Ectodermal cell (in vitro differentiated cells): Measurements from ENCODE around the gene UGT1A8.

Source experiments
- H3K27ac ChIP-seq: 2 replicates; pipeline ENCODE4 v1.7.0; 2013; ENCODE audit warnings: mild to moderate bottlenecking, low read depth, low read length; ENCODE audit not compliant: insufficient read depth, poor library complexity, severe bottlenecking
- H3K27me3 ChIP-seq: 2 replicates; pipeline ENCODE4 v1.7.0; 2013; ENCODE audit warnings: mild to moderate bottlenecking, low read length; ENCODE audit not compliant: insufficient read depth, control insufficient read depth, poor library complexity, severe bottlenecking
- H3K36me3 ChIP-seq: one replicate; pipeline ENCODE4 v1.7.0; 2013; ENCODE audit warnings: low read length; ENCODE audit not compliant: control insufficient read depth, insufficient read depth
- H3K4me1 ChIP-seq: one replicate; pipeline ENCODE4 v1.7.0; 2013; ENCODE audit warnings: low read length; ENCODE audit not compliant: control insufficient read depth, insufficient read depth
- H3K4me3 ChIP-seq: 2 replicates; pipeline ENCODE4 v1.7.0; 2013; ENCODE audit warnings: low read depth, low read length, control low read depth; ENCODE audit not compliant: insufficient read depth
- H3K9me3 ChIP-seq: 2 replicates; pipeline ENCODE4 v1.7.0; 2013; ENCODE audit warnings: mild to moderate bottlenecking, low read length, moderate library complexity; ENCODE audit not compliant: control insufficient read depth
- WGBS, 2 experiments: methylation state at CpG; one replicate each; pipeline ENCODE4 v1.1.7; 2013; ENCODE audit warnings: missing lambda C conversion rate in 2 of 2; 5-methylcytosine and 5-hydroxymethylcytosine counted together

The UGT1A8 gene

DNA sequence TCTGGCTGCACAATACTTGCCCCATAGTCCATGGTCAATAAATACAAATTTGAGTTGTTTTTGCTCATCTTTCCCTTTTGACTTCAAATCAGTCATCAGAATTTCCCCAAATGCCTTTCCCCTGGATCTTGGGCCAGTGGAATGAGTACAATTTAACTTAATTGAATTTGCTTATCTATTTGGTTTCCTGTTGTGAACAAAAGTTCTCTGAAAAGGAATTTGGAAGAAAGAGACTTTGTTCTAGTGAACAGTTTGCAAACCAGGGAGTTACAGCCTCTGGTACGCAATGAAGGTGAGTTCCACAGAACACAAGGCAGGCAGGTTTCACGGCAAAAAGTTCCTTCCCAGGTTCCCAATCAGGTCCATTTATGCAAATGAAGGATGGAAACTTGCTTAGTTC lies 141.4 kb downstream of the UGT1A8 start:
- WGBS, 2 experiments = 94 to 97% methylated on average over 2 of the region's 2 CpGs
- H3K36me3 ChIP-seq = no peaks in the 10 kb centered on the region
- H3K9me3 ChIP-seq = no peaks in the 10 kb centered on the region
- H3K27me3 ChIP-seq = no peaks in the 10 kb centered on the region
- no peak overlapping the region for H3K27ac ChIP-seq
- H3K4me1 ChIP-seq = no peaks in the 10 kb centered on the region
- H3K4me3 ChIP-seq = no peak overlapping the region

DNA sequence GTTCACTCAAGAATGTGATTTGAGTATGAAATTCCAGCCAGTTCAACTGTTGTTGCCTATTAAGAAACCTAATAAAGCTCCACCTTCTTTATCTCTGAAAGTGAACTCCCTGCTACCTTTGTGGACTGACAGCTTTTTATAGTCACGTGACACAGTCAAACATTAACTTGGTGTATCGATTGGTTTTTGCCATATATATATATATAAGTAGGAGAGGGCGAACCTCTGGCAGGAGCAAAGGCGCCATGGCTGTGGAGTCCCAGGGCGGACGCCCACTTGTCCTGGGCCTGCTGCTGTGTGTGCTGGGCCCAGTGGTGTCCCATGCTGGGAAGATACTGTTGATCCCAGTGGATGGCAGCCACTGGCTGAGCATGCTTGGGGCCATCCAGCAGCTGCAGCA lies 142.6 kb downstream of the UGT1A8 start, which contains the start of gene UGT1A1:
Gene UGT1A1 (plus strand): TSS at position 228 of the 400 bp plus-strand sequence. CDS start 18 bp downstream, at position 246.
- WGBS, 2 experiments = 95 to 97% methylated on average over 4 to 6 of the region's 6 CpGs
- Histone ChIP-seq H3K4me3 (no peak within 1 kb of the TSS), H3K36me3 (no peaks in the 10 kb centered on the region), H3K27me3 (no peaks in the 10 kb centered on the region), H3K27ac (no peak within 1 kb of the TSS), H3K9me3 (no peaks in the 10 kb centered on the region), H3K4me1 (no peaks in the 10 kb centered on the region)

DNA sequence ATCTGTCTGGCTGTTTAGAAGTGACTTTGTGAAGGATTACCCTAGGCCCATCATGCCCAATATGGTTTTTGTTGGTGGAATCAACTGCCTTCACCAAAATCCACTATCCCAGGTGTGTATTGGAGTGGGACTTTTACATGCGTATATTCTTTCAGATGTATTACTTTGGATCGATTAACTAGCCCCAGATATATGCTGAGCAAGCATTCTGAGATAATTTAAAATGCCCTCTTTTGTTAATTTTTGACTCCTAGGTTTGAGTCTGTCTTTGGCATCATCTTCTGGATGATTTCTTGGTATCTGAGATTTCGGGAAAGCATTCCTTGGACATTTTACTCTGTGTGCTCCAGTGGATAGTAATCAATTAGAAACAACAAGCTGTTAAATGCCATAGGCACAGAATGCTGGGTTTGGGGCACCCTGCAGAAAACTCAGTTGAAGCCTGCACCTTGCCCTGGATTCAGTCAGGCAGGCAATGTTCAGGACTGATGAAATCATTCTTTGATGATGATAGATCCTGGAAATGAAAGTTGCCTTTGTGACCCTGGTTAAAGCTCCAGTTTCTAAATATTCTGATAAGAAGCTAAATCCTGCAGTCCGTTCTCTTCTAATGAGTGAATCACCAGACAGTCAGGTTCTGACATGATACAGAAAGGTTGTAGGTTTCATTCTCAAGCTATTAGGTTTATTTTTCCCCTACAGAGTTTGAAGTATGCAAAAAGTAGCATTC lies 143.8 kb downstream of the UGT1A8 start:
- Histone ChIP-seq H3K36me3 (no peaks in the 10 kb centered on the region), H3K4me3 (no peak overlapping the region), H3K27me3 (no peaks in the 10 kb centered on the region), H3K9me3 (no peaks in the 10 kb centered on the region), H3K4me1 (no peaks in the 10 kb centered on the region), H3K27ac (no peak overlapping the region)
- WGBS, 2 experiments = 93 to 95% methylated on average over 4 of the region's 4 CpGs

DNA sequence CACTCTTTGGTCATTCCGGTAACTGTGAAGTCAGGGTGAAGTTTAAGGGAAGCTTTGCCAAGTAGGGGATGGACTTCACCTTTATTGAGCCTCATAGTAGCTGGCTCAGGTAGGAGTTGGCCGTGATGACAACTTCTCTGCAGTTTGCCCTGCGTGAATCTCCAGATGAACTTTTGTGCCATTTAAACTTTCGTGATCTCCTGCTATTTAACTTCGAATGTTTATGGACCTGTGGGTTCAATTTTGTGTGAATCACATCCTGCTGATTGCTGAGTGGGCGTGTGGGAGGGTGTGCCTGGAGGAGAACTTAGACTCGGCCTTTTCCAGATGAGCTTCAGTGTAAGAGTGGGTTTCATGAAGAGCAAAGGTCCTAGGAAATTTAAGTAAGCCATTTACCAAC lies 146.8 kb downstream of the UGT1A8 start:
- Histone ChIP-seq H3K4me3 (no peak overlapping the region), H3K4me1 (no peaks in the 10 kb centered on the region), H3K27me3 (no peaks in the 10 kb centered on the region), H3K36me3 (no peaks in the 10 kb centered on the region), H3K9me3 (no peaks in the 10 kb centered on the region), H3K27ac (no peak overlapping the region)
- WGBS, 2 experiments = 92% methylated on average over 7 of the region's 7 CpGs

DNA sequence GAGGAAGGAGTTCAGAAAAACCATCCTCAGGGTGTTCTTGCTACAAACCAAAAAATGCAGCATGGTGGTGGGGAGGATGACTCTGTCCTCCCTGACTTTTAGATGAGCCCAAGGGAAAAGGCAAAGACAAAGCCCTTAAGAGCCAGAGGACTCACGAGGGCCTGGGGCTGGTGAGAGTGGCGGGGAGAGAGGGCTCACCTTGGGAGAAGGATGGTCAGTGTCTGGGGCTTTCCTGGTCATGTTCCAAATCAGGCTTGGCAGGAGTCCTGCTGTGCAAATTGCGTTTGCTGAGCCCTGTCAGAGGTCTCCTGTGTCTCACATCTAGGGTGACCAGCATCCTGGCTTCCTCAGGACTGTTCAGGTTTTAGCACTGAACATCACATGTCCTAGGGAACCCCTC lies 147.3 kb downstream of the UGT1A8 start:
- Histone ChIP-seq H3K9me3 (no peaks in the 10 kb centered on the region), H3K36me3 (no peaks in the 10 kb centered on the region), H3K4me1 (no peaks in the 10 kb centered on the region), H3K27me3 (no peaks in the 10 kb centered on the region), H3K4me3 (no peak overlapping the region), H3K27ac (no peak overlapping the region)
- 85 to 91% methylated on average over 3 of the region's 3 CpGs for WGBS, 2 experiments

DNA sequence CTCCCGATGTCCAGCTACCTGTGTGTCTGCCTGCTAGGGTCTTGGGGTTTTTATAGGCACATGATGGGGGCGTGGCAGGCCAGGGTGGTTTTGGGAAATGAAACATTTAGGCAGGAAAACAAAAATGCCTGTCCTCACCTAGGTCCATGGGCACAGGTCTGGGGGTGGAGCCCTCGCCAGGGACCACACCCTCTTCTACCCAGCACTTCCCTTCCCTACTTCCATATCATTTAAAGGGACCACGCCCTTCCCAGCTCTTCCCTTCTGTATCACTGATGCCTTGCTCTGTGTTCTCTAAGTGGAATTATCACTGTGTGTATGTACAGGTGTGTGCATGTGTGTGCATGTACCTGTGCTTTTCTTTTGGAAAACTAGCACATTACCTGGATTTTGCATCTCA lies 149.0 kb downstream of the UGT1A8 start:
- Histone ChIP-seq H3K4me3 (no peak overlapping the region), H3K4me1 (no peaks in the 10 kb centered on the region), H3K9me3 (no peaks in the 10 kb centered on the region), H3K36me3 (no peaks in the 10 kb centered on the region), H3K27me3 (no peaks in the 10 kb centered on the region), H3K27ac (no peak overlapping the region)
- WGBS, 2 experiments = 92 to 93% methylated on average over 3 to 4 of the region's 4 CpGs

DNA sequence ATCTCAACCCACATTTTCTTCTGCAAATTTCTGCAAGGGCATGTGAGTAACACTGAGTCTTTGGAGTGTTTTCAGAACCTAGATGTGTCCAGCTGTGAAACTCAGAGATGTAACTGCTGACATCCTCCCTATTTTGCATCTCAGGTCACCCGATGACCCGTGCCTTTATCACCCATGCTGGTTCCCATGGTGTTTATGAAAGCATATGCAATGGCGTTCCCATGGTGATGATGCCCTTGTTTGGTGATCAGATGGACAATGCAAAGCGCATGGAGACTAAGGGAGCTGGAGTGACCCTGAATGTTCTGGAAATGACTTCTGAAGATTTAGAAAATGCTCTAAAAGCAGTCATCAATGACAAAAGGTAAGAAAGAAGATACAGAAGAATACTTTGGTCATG lies 150.6 kb downstream of the UGT1A8 start:
- H3K4me3 ChIP-seq = no peak overlapping the region
- 78 to 81% methylated on average over 4 of the region's 4 CpGs for WGBS, 2 experiments

DNA sequence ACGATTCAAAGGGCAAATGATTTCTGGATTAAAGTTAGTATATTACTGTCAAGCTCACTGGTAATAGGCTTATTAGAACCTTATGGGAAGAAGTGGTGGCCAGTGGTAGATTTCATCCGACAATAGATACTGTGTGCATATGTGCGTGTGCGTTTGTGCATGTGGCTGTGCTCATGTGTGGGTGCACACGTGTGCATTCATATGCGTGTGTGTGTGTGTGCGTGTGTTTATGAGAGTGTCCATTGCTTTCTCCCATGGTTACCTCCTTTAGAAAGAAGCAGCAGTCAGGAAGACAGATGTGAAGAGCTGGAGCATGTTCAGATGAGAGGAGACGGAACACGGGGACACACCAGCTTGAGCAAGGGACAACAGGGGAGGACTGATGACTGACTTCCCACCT lies 151.8 kb downstream of the UGT1A8 start:
- H3K27ac ChIP-seq = no peak overlapping the region
- WGBS, 2 experiments = 93 to 95% methylated on average over 9 of the region's 9 CpGs
- no peaks in the 10 kb centered on the region for H3K27me3 ChIP-seq
- no peak overlapping the region for H3K4me3 ChIP-seq
- no peaks in the 10 kb centered on the region for H3K4me1 ChIP-seq
- no peaks in the 10 kb centered on the region for H3K36me3 ChIP-seq
- H3K9me3 ChIP-seq = no peaks in the 10 kb centered on the region

More for the DNA sequence above, 150.6 kb downstream of the UGT1A8 start:
- Histone ChIP-seq H3K27me3 (no peaks in the 10 kb centered on the region), H3K36me3 (no peaks in the 10 kb centered on the region), H3K9me3 (no peaks in the 10 kb centered on the region), H3K27ac (no peak overlapping the region), H3K4me1 (no peaks in the 10 kb centered on the region)

DNA sequence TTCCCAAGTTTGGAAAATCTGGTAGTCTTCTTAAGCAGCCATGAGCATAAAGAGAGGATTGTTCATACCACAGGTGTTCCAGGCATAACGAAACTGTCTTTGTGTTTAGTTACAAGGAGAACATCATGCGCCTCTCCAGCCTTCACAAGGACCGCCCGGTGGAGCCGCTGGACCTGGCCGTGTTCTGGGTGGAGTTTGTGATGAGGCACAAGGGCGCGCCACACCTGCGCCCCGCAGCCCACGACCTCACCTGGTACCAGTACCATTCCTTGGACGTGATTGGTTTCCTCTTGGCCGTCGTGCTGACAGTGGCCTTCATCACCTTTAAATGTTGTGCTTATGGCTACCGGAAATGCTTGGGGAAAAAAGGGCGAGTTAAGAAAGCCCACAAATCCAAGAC lies 154.7 kb downstream of the UGT1A8 start:
- 94 to 96% methylated on average over 16 of the region's 16 CpGs for WGBS, 2 experiments
- Histone ChIP-seq H3K4me1 (no peaks in the 10 kb centered on the region), H3K36me3 (no peaks in the 10 kb centered on the region), H3K27me3 (no peaks in the 10 kb centered on the region), H3K9me3 (no peaks in the 10 kb centered on the region), H3K4me3 (no peak overlapping the region), H3K27ac (no peak overlapping the region)

DNA sequence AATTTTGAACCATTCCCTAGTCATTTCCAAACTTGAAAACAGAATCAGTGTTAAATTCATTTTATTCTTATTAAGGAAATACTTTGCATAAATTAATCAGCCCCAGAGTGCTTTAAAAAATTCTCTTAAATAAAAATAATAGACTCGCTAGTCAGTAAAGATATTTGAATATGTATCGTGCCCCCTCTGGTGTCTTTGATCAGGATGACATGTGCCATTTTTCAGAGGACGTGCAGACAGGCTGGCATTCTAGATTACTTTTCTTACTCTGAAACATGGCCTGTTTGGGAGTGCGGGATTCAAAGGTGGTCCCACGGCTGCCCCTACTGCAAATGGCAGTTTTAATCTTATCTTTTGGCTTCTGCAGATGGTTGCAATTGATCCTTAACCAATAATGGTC lies 155.2 kb downstream of the UGT1A8 start:
- Histone ChIP-seq H3K27ac (no peak overlapping the region), H3K27me3 (no peaks in the 10 kb centered on the region), H3K4me3 (no peak overlapping the region), H3K36me3 (no peaks in the 10 kb centered on the region), H3K4me1 (no peaks in the 10 kb centered on the region), H3K9me3 (no peaks in the 10 kb centered on the region)
- WGBS, 2 experiments = 87 to 88% methylated on average over 5 of the region's 5 CpGs
